GM21529 (cell line): ENCODE results near the gene B3GALT6.
"Not testable (repeated sequence)": the region's sequence is repeated elsewhere in the genome, so short reads cannot be mapped to it uniquely, and the experiment has no call there.

ENCODE experiments used
- ATAC-seq: cut with Tn5 transposase; IDR thresholded peaks from one replicate; pipeline ENCODE4 v1.9.1; 2021; ENCODE audit not compliant: unreplicated experiment

B3GALT6 gene

DNA sequence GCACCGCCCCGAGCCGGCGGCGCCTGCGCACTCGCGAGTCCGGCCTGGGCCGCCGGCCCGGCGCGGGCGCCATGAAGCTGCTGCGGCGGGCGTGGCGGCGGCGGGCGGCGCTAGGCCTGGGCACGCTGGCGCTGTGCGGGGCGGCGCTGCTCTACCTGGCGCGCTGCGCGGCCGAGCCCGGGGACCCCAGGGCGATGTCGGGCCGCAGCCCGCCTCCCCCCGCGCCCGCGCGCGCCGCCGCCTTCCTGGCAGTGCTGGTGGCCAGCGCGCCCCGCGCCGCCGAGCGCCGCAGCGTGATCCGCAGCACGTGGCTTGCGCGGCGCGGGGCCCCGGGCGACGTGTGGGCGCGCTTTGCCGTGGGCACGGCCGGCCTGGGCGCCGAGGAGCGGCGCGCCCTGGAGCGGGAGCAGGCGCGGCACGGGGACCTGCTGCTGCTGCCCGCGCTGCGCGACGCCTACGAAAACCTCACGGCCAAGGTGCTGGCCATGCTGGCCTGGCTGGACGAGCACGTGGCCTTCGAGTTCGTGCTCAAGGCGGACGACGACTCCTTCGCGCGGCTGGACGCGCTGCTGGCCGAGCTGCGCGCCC lies at the start of gene B3GALT6:
TSS of gene B3GALT6 (plus strand) at position 30 of the 588 bp plus-strand sequence. CDS start at position 72, 42 bp downstream.
- ATAC-seq, result no peak

DNA sequence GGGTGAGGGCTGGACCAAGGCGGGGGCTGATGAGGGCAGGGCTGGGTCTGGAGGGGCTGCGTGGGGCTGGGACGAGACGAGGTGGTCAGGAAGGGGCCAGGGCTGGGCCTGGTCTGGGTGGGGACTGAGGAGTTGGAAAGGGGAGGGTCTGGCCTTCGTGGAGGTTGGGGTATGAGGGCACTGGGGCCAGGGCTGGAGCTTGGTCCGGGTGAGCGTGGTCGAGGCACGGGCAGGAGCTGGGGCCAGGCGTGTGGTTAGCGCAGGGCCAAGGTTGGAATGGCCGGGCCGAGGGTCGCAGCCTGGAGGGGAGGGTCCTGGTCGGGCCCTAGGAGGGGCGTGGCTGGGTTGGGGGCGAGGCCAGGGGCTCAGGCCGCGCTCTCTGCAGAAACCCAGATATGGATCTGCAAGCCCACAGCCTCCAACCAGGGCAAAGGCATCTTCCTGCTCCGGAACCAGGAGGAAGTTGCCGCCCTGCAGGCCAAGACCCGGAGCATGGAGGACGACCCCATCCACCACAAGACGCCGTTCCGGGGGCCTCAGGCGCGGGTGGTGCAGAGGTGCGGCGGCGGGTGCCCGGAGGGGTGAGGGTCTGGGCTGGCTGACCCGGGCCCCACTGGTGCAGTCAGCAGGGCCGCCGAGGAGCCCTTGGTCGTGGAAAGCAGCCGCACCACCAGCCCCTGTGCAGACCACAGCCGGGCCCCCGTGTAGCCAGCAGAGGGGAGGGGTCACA lies 49.4 kb upstream of the B3GALT6 start:
- ATAC-seq, result no peak

DNA sequence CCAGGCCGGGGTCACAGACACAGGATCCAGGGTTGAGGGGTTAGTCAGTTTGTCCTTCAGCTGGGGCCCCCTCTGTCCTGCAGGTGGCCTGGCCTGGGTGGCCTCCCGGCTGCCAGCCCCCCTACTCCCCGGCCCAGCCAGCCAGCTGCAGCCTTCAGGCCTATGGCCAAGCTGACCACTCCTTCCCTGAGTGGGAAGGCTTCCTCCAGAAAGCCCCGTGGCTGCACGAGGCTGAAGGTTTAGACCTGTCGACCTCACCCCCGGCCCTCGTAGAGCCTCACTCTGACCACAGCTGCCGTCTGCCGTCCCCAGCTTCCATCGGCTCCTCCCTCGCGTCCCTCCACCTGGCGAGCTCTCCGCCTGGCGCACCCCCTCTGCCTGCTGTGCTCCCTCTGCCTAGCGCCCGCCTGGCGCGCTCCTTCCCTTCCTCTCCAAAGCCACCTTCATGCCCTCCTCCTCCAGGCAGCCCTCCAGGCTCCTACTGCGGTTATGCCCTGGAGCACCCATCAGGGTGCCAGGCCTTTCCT lies 48.8 kb upstream of the B3GALT6 start:
- no peak for ATAC-seq

DNA sequence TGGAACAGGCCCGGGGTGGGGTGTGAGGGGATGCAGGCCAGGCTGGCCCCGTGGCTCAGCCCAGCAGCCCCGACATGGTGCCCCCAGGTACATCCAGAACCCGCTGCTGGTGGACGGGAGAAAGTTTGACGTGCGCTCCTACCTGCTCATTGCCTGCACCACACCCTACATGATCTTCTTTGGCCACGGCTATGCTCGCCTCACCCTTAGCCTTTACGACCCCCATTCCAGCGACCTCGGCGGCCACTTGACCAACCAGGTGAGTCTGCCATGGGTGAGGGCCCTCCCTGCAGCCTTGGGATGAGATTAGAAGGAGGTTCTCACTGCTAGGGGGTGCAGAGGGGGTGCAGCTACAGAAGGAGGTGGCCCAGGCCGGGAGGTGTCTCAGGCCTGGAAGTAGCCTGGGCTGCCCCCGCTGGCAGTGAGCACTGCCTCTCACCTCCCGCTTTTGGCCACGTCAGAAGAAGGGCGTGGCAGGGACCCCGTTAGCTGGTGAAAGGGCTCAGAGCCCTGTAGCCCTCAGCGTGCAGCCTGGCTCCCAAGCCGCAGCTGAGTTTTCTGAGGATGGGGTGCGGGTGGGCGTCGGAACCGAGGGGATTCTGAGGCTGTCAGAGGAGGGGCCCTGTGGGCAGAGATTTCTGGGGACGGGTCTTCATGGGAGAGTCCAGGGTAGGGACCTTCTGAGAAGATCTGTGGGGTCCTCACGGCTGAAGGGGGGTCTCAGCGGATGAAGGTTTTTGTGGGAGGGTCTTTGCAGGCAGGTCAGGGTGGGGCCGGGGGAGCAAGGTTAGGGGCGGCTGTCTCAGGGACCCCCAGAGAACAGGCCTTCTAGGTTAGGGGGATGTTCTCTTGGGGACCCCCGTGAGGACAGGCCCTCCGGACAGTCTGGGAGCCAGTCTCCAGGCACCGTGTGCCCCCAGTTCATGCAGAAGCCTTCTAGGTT lies 47.9 kb upstream of the B3GALT6 start:
- no peak for ATAC-seq

DNA sequence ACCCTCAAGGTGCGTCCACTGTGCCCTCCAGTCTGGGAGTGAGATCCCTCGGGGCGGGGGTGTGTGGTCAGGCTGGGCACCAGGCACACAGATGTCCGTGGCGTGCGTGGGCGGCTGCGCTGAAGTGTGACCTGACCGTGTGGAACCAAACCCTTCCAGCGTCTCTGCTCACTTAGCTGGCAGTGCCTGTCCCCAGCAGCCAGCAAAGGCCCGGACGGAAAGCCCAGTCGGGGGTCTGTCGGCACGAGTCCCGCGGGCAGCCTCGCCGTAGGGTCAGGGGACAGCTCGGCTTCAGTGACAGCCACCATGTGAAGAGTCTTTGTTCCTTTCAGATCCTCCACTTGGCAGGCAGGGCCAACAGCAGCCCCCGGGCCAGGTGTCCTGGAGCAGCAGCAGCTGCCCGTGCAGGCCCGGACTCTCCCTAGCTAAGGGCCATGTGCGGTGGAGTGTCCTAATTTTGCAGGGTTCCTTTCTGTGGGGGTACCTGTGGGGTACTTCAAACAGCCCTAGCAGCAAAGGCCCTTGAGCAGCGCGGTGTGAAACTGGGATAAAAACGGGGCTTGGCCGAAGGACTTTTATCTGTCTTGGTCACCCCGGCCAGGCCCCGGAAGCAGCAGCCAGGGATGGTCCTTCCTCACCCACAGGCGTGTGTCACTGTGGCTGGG lies 46.8 kb upstream of the B3GALT6 start:
- ATAC-seq, result no peak

DNA sequence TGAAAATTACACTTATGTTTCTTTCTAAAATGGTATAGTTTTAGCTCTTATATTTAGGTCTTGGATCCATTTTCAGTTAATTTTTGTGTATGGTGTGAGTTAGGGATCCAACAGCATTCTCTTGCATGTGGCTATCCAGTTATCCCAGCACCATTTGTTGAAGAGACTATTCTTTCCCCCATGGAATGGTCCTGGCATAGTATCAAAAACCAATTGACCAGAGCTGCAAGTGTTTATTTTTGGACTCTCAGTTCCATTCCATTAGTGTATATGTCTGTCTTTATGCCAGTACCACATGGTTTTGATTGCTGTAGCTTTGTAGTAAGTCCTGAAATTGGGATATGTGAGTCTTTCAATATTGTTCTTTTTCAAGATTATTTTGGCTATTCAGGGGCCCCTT lies 44.1 kb upstream of the B3GALT6 start:
- no peak for ATAC-seq

DNA sequence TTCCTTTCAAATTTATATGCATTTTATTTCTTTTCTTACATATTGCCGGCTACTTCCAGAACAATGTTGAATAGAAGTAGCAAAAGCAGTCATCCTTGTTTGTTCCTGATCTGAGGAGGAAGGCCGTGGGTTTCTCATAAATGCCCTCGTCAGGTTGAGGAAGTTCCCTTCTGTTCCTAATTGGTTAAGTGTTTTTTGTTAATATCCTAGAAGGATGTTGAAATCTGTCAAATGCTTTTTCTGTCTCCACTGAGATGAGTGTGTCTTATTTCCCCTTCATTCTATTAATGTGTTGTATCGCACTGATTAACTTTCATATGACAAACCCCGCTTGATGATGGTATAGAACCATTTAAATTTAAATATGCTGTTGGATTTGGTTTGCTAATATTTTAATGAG lies 42.9 kb upstream of the B3GALT6 start:
- no peak for ATAC-seq

DNA sequence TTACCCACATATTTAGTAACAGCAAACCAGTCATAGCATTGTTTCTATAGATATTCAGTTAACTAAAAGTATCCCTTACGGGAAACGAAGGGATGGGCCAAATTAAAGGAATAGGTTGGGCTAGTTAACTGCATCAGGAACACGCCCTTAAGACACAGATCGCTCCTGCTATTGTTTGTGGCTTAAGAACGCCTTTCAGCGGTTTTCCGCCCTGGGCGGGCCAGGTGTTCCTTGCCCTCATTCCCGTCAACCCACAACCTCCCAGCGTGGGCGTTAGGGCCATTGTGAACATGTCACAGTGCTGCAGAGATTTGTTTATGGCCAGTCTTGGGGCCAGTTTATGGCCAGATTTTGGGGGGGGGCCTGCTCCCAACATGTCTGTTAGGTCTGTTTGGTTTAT lies 40.3 kb upstream of the B3GALT6 start:
- ATAC-seq, result no peak

DNA sequence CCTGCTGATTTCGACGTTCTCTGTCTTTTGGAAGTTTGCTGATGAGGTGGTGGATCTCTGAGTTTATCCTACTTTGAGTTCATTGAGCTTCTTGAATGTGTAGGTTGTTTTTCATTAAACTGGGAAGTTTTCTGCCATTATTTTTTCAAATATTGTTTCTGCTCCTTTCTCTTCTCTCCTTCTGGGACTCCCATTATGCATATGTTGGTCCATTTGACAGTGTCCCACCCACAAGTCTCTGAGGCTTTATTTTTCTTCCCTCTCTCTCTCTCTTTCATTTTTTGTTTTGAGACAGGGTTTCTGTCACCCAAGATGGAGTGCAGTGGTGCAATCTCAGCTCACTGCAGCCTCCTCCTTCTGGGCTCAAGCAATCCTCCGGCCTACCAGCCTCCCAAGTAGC lies 37.3 kb upstream of the B3GALT6 start:
- no peak for ATAC-seq

DNA sequence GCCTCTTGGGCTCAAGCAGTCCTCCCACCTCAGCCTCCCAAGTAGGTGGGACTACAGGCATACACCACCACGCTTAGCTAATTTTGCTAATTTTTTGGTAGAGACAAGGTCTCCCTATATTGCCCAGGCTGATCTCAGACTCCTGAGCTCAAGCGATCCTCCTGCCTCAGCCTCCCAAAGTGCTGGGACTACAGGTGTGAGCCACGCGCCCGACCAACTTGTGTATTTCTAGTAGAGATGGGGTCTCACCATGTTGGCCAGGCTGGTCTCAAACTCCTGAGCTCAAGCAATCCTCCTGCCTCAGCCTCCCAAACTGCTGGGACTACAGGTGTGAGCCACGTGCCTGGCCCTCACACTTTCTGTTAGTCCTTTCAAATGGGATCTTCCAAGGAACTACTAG lies 36.3 kb upstream of the B3GALT6 start:
- not testable (repeated sequence) for ATAC-seq

DNA sequence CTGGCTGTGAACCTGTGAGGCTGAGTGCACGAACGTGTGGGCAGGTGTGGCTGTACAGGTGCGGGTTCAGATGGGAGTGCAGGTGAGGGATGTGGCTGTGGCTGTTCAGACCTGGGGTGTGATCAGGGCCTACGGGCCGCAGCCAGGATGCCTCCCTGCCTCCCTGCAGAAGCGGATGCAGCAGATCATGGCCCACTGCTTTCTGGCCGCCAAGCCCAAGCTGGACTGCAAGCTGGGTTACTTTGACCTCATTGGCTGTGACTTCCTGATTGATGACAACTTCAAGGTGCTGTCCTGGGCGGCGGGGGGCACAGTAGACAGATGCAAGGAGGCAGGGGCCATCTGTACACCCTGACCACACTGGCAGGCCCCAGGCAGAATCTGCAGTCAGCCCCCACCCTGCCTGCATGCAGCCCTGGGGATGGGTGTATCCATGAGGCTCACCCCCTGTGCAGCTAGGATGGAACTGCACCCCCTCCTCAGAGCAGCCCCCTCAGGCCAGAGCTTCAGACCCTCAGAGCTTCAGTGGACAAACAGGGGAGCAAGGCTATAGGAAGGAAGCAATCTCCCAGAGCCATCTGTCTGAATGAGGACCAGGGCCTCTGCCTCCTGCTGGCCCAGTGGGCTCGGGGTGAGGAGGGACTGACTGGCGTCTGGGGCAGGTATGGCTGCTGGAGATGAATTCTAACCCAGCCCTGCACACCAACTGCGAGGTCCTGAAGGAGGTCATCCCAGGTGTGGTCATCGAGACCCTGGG lies 35.4 kb upstream of the B3GALT6 start:
- no peak for ATAC-seq

DNA sequence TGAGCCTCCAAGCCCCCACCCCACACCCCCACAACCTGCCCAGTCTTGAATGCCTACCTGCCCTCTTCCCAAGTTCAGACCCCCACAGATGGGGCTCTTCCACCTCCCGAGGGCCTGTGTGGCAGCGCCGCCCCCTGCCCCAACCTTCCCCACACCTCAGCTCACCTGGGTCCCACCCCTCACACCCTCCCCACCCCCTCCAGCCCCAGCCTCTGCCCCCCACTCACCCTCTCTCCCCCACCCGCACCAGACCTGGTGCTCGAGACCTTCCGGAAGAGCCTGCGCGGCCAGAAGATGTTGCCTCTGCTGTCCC lies 34.9 kb upstream of the B3GALT6 start:
- no peak for ATAC-seq

DNA sequence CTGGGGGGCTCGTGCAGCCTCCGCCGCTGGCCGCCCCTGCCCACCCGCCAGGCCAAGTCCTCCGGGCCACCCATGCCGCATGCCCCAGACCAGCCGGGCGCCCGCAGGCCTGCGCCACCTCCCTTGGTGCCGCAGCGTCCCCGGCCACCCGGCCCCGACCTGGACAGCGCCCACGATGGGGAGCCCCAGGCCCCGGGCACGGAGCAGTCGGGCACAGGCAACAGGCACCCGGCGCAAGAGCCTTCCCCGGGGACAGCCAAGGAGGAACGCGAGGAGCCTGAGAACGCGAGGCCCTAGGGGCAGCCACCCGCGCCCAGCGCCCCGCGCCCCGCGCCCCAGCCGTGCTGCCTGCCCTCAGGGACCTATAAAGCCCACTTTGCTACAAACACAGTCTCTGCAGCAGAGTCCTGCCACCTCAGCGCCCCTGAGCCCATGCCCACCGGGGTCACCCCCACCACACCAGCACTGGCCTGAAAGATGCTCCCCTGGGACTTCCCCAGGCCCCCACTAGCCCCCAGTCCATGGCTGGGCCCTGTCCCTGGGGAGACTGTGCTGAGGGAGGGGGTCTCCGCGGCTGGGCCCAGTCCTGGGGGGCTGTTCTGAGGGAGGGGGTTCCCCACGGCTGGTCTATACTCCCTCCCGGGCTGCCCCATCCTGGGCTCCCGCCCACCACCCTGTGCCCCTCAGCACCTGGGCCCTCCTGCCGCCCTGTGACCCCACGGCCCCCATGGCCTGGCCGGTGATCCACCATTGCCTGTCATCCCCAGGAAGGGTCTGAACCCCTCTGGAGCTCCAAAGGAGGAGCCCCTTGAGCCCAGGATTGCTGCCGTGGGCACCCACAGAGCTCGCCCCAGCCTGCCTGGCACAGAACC lies 34.2 kb upstream of the B3GALT6 start:
- ATAC-seq, result no peak

DNA sequence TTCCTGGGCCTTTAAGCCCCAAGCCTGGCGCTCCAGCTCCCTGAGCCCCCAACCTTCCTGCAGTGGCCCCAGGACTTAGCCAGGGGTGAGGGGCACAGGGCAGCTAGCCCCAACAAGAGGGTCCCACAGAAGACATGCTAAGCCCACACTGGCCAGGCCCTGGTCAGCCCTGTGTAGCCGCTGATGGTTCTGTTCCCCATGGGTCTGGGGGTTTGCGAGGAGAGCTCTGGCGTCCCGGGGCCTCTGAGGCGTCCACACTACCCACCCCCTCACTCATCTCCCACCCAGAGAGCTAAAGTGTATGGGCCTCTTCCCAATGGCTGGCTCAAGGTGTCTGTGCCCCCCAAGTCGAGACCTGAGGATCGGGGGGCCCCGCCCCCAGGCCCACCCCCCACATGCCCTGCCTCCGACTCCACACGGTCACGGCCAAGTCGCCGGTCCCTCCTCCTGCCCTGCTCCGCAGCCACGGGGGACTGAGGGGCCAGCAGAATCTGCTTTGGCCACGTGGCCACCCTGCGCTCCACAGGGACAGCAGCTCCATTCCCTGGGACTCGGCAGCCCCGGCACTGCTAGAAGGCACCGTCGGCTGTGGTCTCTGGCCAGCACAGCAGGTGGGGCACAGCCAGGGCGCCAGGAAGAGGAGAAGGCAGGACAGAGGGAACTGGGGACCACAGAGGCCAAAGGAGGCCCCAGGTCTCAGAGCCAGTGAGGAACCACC lies 33.5 kb upstream of the B3GALT6 start:
- ATAC-seq, result no peak

DNA sequence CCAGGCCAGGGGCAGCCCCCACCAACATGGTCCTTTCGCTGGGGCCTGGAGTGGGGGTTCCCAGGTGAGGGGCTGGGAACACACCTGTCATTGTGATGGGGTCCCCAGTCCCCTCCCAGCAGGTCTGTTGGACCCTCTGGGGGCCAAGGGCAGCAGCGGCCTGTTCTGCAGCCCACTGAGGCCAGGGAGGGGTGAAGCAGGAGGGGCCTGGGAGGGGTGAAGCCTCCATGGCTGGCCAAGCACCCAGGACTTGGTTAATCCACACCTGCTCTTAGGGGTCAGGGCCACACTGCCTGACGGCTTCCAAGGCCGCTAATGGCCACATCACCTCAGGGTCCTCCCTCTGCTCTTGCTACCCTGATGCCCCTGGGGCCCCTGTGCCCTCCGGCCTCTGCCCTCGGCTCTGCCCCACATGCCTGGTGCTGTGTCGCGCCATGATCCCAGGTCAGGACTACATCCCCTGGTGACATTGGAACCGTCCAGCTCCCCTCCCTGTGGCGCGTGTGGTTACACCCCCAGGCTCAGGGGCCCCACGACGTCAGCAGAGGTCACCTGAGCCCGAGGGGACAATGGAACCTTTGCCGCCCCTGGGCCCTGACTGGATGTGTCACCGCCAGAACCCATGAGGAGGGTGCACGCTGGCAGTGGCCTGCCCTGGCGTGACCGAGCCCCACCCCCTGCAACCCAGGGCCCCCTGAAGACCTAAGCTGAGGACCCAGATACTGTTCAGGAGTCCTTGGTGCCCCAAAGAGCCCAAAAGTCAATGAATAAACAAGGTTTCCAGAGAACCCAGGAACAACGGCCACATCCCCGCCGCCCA lies 32.7 kb upstream of the B3GALT6 start:
- no peak for ATAC-seq

DNA sequence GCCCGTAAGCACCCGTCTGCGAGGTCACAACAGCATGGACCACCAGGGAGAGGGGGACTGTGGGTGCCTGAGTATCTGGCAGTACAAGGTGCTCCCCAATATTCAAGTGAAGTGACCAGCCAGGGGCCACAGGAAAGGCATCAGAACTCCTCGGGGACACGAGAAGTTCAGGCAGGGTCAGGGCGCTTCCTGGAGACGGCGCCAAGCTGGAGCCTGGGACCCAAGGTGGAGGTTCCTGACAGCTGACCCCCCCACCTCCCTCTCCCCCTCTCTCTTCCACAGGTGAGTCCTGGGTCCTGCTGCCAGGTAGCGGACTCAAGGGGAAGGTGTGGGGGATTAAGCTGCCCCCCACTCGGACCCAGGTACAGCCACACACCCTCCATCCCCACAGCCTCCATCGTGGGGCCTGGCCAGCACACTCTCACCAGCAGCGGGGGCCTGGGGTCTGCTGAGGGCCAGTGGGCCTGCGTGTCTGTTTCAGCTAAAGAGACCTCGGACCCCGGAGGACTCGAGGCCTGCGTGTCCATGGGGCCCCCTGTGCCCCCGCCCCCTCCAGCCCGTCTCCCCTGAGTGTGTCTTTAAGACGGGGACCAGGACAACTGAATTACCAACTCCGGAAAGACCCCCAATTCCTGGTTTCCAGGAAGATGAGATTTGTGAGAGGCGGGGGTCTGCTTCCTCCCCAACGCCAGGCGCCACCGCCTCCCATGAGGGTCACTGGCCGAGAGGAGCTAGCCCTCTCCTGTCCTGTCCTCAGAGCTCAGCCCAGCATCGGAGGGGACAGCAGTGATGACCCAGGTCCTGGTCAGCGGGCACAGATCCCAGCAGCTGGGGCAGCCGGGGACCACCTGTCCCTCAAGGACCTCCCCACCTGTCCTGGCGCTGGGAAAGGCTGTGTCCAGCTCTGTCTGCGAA lies 31.8 kb upstream of the B3GALT6 start:
- ATAC-seq, result no peak
